H1 (cell line): ENCODE measurements around the gene PRODH2. TPM values are rescaled to one million over a fixed set of nuclear protein-coding genes. Genes with fewer than 3 reads are reported as not detected.

Experiments used
- CTCF ChIA-PET: fragments of 300-600 bp; sonication (Branson Sonifier 250); formaldehyde crosslinking; loops from one replicate; lab custom pipeline; 2021; ENCODE audit not compliant: partially characterized antibody; lab: Charles Lee
- POLR2A ChIA-PET: fragments of 300-600 bp; sonication (Branson Sonifier 250); formaldehyde crosslinking; loops from one replicate; lab custom pipeline; 2021; ENCODE audit warnings: inconsistent platforms; ENCODE audit not compliant: partially characterized antibody; lab: Charles Lee
- DNase-seq, 2 experiments: peaks; one replicate each; pipeline versions ENCODE4 v3.0.0 to v3.0.0-alpha.2; 2010 to 2022; ENCODE audit warnings: low spot score in 2 of 2, low read depth in 1 of 2, mixed read lengths in 1 of 2
- FAIRE-seq: peaks from 2 replicates; lab custom pipeline; 2011; peaks lifted over from hg19 to GRCh38; lab: Jason Lieb, UNC
- H2AFZ ChIP-seq: 2 replicates; pipeline ENCODE4 v1.8.1; 2012; ENCODE audit warnings: low read length, inconsistent platforms
- H2AK5ac ChIP-seq: 2 replicates; pipeline ENCODE4 v1.6.1; 2013; ENCODE audit warnings: low read depth, low read length
- H2BK120ac ChIP-seq: replicated peaks from 2 replicates; pipeline ENCODE3; 2013; ENCODE audit warnings: low read depth, low read length, inconsistent platforms
- H2BK12ac ChIP-seq: 2 replicates; pipeline ENCODE4 v1.6.1; 2013; ENCODE audit warnings: low read depth, low read length
- H2BK15ac ChIP-seq: 2 replicates; pipeline ENCODE4 v1.6.1; 2013; ENCODE audit warnings: low read length
- H2BK20ac ChIP-seq: 2 replicates; pipeline ENCODE4 v1.6.1; 2013; ENCODE audit warnings: low read length
- H2BK5ac ChIP-seq: 2 replicates; pipeline ENCODE4 v1.6.1; 2013; ENCODE audit warnings: low read depth, low read length
- H3K14ac ChIP-seq: 2 replicates; pipeline ENCODE4 v1.6.1; 2013; ENCODE audit warnings: inconsistent platforms; ENCODE audit not compliant: insufficient read length
- H3K18ac ChIP-seq: 2 replicates; pipeline ENCODE4 v1.6.1; 2013; ENCODE audit warnings: low read length; ENCODE audit errors: extremely low read depth
- H3K23ac ChIP-seq: 2 replicates; pipeline ENCODE4 v1.6.1; 2013; ENCODE audit warnings: inconsistent platforms; ENCODE audit not compliant: insufficient read length
- H3K23me2 ChIP-seq: 2 replicates; pipeline ENCODE4 v1.6.1; 2013; ENCODE audit warnings: low read depth, low read length
- H3K27ac ChIP-seq: 2 replicates; pipeline ENCODE4 v1.6.1; 2011; ENCODE audit warnings: low read depth, low read length, inconsistent platforms
- H3K27me3 ChIP-seq, 4 experiments: replicated peaks in 1 of 4; 1 replicate in 1 of 4; 2 replicates in 3 of 4; pipeline versions ENCODE4 v1.6.1 to v1.8.1; 2011 to 2013; ENCODE audit warnings: low read length in 3 of 4, mild to moderate bottlenecking in 3 of 4, inconsistent platforms in 2 of 4, mixed read lengths in 2 of 4, moderate library complexity in 1 of 4; ENCODE audit not compliant: control insufficient read depth in 3 of 4, insufficient read depth in 3 of 4; ENCODE audit errors: extremely low read depth in 1 of 4
- H3K36me3 ChIP-seq, 4 experiments: 2 replicates each; pipeline versions ENCODE4 v1.6.1 to v1.8.1; 2011 to 2013; ENCODE audit warnings: mild to moderate bottlenecking in 4 of 4, low read length in 3 of 4, moderate library complexity in 2 of 4, control low read depth in 1 of 4, inconsistent platforms in 1 of 4; ENCODE audit not compliant: insufficient read depth in 4 of 4, control insufficient read depth in 2 of 4
- H3K4ac ChIP-seq: replicated peaks from 2 replicates; pipeline ENCODE3; 2013; ENCODE audit warnings: low read length, low read depth, mixed read lengths, inconsistent platforms; ENCODE audit not compliant: insufficient read length
- H3K4me1 ChIP-seq, 4 experiments: replicated peaks in 1 of 4; 1 replicate in 1 of 4; 2 replicates in 3 of 4; pipeline versions ENCODE4 v1.6.1 to v1.8.1; 2011 to 2013; ENCODE audit warnings: low read length in 3 of 4, inconsistent platforms in 2 of 4, mixed read lengths in 1 of 4; ENCODE audit not compliant: insufficient read depth in 4 of 4, control insufficient read depth in 3 of 4
- H3K4me2 ChIP-seq, 2 experiments: 2 replicates each; pipeline versions ENCODE4 v1.6.1 to v1.8.1; 2011 to 2013; ENCODE audit warnings: low read depth in 2 of 2, low read length in 2 of 2, control low read depth in 1 of 2, inconsistent platforms in 1 of 2, mild to moderate bottlenecking in 1 of 2; ENCODE audit not compliant: insufficient read depth in 1 of 2
- H3K4me3 ChIP-seq, 4 experiments: fragments of 200-600, 300-600 bp in 1 of 4; sonication (generic), shearing (Covaris generic), sonication (Bioruptor Twin) in 1 of 4; 2 replicates each; pipeline versions ENCODE4 v1.5.1 to v1.8.1; 2011 to 2016; ENCODE audit warnings: low read length in 4 of 4, low read depth in 3 of 4, control low read depth in 2 of 4, inconsistent platforms in 2 of 4, mild to moderate bottlenecking in 2 of 4, mixed read lengths in 1 of 4, moderate library complexity in 1 of 4; ENCODE audit not compliant: insufficient read depth in 2 of 4; ENCODE audit errors: extremely low read depth in 1 of 4
- H3K56ac ChIP-seq: replicated peaks from 2 replicates; pipeline ENCODE3; 2013; ENCODE audit warnings: low read depth, mild to moderate bottlenecking, mixed read lengths, low read length, inconsistent platforms; ENCODE audit not compliant: insufficient read length
- H3K79me1 ChIP-seq: 2 replicates; pipeline ENCODE4 v1.6.1; 2013; ENCODE audit warnings: low read depth, low read length, control low read depth
- H3K79me2 ChIP-seq, 2 experiments: 2 replicates each; pipeline versions ENCODE4 v1.6.1 to v1.8.1; 2012 to 2013; ENCODE audit warnings: low read length in 2 of 2, mild to moderate bottlenecking in 2 of 2, inconsistent platforms in 1 of 2; ENCODE audit not compliant: insufficient read depth in 2 of 2, control insufficient read depth in 1 of 2
- H3K9ac ChIP-seq, 4 experiments: replicated peaks in 1 of 4; 1 replicate in 1 of 4; 2 replicates in 3 of 4; pipeline versions ENCODE4 v1.6.1 to v1.8.1; 2011 to 2013; ENCODE audit warnings: low read depth in 3 of 4, low read length in 3 of 4, control low read depth in 2 of 4, mild to moderate bottlenecking in 2 of 4, moderate library complexity in 2 of 4, inconsistent platforms in 1 of 4; ENCODE audit errors: extremely low read depth in 1 of 4
- H3K9me3 ChIP-seq, 2 experiments: 2 replicates each; pipeline versions ENCODE4 v1.6.1 to v1.8.1; 2012 to 2013; ENCODE audit warnings: mild to moderate bottlenecking in 2 of 2, moderate library complexity in 2 of 2, control low read depth in 1 of 2, inconsistent platforms in 1 of 2, low read depth in 1 of 2, low read length in 1 of 2, mixed read lengths in 1 of 2; ENCODE audit not compliant: insufficient read depth in 2 of 2
- H4K20me1 ChIP-seq, 2 experiments: replicated peaks in 1 of 2; 2 replicates each; pipeline versions ENCODE3 to v1.8.1; 2011 to 2013; ENCODE audit warnings: inconsistent platforms in 2 of 2, low read length in 2 of 2, mild to moderate bottlenecking in 1 of 2; ENCODE audit not compliant: insufficient read depth in 2 of 2, control insufficient read depth in 1 of 2
- H4K5ac ChIP-seq: 2 replicates; pipeline ENCODE4 v1.6.1; 2013; ENCODE audit warnings: low read length, low read depth, mixed read lengths, inconsistent platforms; ENCODE audit not compliant: insufficient read length
- H4K8ac ChIP-seq: 2 replicates; pipeline ENCODE4 v1.8.0; 2013; ENCODE audit warnings: mild to moderate bottlenecking, moderate library complexity, low read length, inconsistent platforms; ENCODE audit not compliant: insufficient read depth; ENCODE audit errors: extremely low read depth
- H4K91ac ChIP-seq: replicated peaks from 2 replicates; pipeline ENCODE3; 2013; ENCODE audit warnings: low read length, mixed read lengths, inconsistent platforms; ENCODE audit not compliant: insufficient read length
- BCL11A ChIP-seq, 2 experiments: IDR thresholded peaks; one replicate each; pipeline ENCODE4 v1.6.1; 2011; ENCODE audit warnings: low read depth in 2 of 2, low read length in 2 of 2, mild to moderate bottlenecking in 2 of 2
- EZH2 ChIP-seq: fragments of 200-600 bp; sonication (generic); IDR thresholded peaks from 2 replicates; pipeline ENCODE4 v1.7.1; 2012; ENCODE audit warnings: low read depth, mild to moderate bottlenecking, moderate library complexity, low read length, inconsistent platforms; ENCODE audit not compliant: severe bottlenecking
- HDAC2 ChIP-seq, 2 experiments: fragments of 300-600 bp in 1 of 2; sonication (generic) in 1 of 2; IDR thresholded peaks; 2 replicates each; pipeline ENCODE4 v1.6.1; 2011 to 2012; ENCODE audit warnings: low read depth in 2 of 2, low read length in 2 of 2, mild to moderate bottlenecking in 2 of 2, moderate library complexity in 2 of 2, borderline replicate concordance in 1 of 2, inconsistent platforms in 1 of 2
- HDAC6 ChIP-seq: IDR thresholded peaks from one replicate; pipeline ENCODE4 v1.7.1; 2012; ENCODE audit warnings: low read depth, mild to moderate bottlenecking, inconsistent platforms, low read length, moderate library complexity
- KDM5A ChIP-seq: fragments of 200-600 bp; IDR thresholded peaks from 2 replicates; pipeline ENCODE4 v1.7.1; 2012; ENCODE audit warnings: mild to moderate bottlenecking, low read length, inconsistent platforms, mixed read lengths
- POLR2AphosphoS5 ChIP-seq: IDR thresholded peaks from 2 replicates; pipeline ENCODE4 v1.6.1; 2011; ENCODE audit warnings: low read depth, low read length
- POU5F1 ChIP-seq: IDR thresholded peaks from 2 replicates; pipeline ENCODE4 v1.6.1; 2011; ENCODE audit warnings: low read depth, mild to moderate bottlenecking, low read length, moderate library complexity
- RNF2 ChIP-seq: fragments of 200-900, 300-1000 bp; sonication (generic); IDR thresholded peaks from 2 replicates; pipeline ENCODE4 v1.7.1; 2016; ENCODE audit warnings: borderline replicate concordance, low read depth, mild to moderate bottlenecking, antibody characterized with exemption, low read length; ENCODE audit not compliant: poor library complexity, severe bottlenecking; ENCODE audit errors: missing control alignments
- RXRA ChIP-seq: IDR thresholded peaks from 2 replicates; pipeline ENCODE4 v1.6.1; 2011; ENCODE audit warnings: low read depth, mild to moderate bottlenecking, low read length, moderate library complexity; ENCODE audit not compliant: insufficient read depth
- SIN3A ChIP-seq, 2 experiments: IDR thresholded peaks in 1 of 2; conservative IDR thresholded peaks in 1 of 2; 2 replicates each; pipeline ENCODE4 v1.6.1; 2011 to 2012; ENCODE audit warnings: low read length in 2 of 2, improper control_type of control experiment in 1 of 2, low read depth in 1 of 2, mild to moderate bottlenecking in 1 of 2
- SP4 ChIP-seq: IDR thresholded peaks from 2 replicates; pipeline ENCODE4 v1.6.1; 2012; ENCODE audit warnings: low read length, inconsistent platforms
- SRF ChIP-seq: IDR thresholded peaks from 2 replicates; pipeline ENCODE4 v1.6.1; 2011; ENCODE audit warnings: mild to moderate bottlenecking, low read depth, low read length, moderate library complexity
- TAF1 ChIP-seq: IDR thresholded peaks from 2 replicates; pipeline ENCODE4 v1.6.1; 2011; ENCODE audit warnings: mild to moderate bottlenecking, low read depth, low read length
- TEAD4 ChIP-seq: IDR thresholded peaks from 2 replicates; pipeline ENCODE4 v1.6.1; 2012; ENCODE audit warnings: low read depth, low read length, inconsistent platforms, mixed read lengths
- WGBS, 2 experiments: shearing (Covaris generic) in 1 of 2; methylation state at CpG; one replicate each; pipeline versions ENCODE4 v1.1.6 to v1.1.7; 2013 to 2015; ENCODE audit warnings: low lambda C conversion rate in 2 of 2, mixed read lengths in 2 of 2, inconsistent platforms in 1 of 2, low coverage in 1 of 2, missing lambda C conversion rate in 1 of 2; ENCODE audit not compliant: insufficient replicate concordance in 2 of 2, insufficient coverage in 1 of 2, insufficient read length in 1 of 2; ENCODE audit errors: extremely low coverage in 1 of 2, missing lambda C conversion rate in 1 of 2; 5-methylcytosine and 5-hydroxymethylcytosine counted together
- polyA plus RNA-seq, 7 experiments: library from polyadenylated mRNA; depleted of rRNA in 3 of 7; stranded (reverse) in 5 of 7; unstranded in 2 of 7; fragments of >200 nt in 5 of 7; fragments of 200-250 nt in 2 of 7; gene quantifications; 1 replicate in 5 of 7; 2 replicates in 1 of 7; 4 replicates in 1 of 7; pipeline versions ENCODE4 v1.2.1 to v1.2.3, GENCODE V29; 2011 to 2013; ENCODE audit warnings: missing spikeins in 2 of 7, mixed read lengths in 2 of 7
- total RNA-seq: library from RNA; stranded (reverse); fragmentation: NEBNext Ultra II Directional; extraction: Animal tissue kit (Norgen Biotek cat#: 25700); gene quantifications from 2 replicates; pipeline ENCODE4 v1.2.1, GENCODE V29; 2021

PRODH2 gene
- total and polyA plus RNA-seq, 2 of the 8 experiments (the other 6 are each of a cell fraction or from before 2014, with no cell fraction given): not detected

GRCh38 chr19:35750167-35750566 is 62.5 kb downstream of the PRODH2 start:
- H3K4me1 ChIP-seq: peaks cover 0 to 1% (median under 1%) of the 10 kb centered on the region in 4 experiments; a peak in 4 of 7 replicates
- H3K14ac ChIP-seq: no peak overlapping the region
- H3K4ac ChIP-seq: no peak overlapping the region
- H3K18ac ChIP-seq: no peak overlapping the region
- peaks cover 9% of the 10 kb centered on the region for H3K23me2 ChIP-seq
- H2BK12ac ChIP-seq: no peak overlapping the region
- H3K9me3 ChIP-seq: no peaks in the 10 kb centered on the region
- no peak for DNase-seq
- no peak overlapping the region; a peak in 1 of 4 replicates for H3K4me2 ChIP-seq
- no peak for FAIRE-seq
- WGBS, 2 experiments: 71% methylated on average over 5 of the region's 5 CpGs; no CpG with 5 or more reads in 1 of the 2 experiments
- ChIA-PET CTCF (interaction anchor here (1.1 kb wide), 1 partner anchor 10 kb away, joined by 4 read pairs; no protein-coding TSS in a partner anchor), POLR2A (no interaction called here)
- H2BK120ac ChIP-seq: no peak overlapping the region
- H2BK5ac ChIP-seq: no peak overlapping the region
- H3K9ac ChIP-seq: no peak overlapping the region
- H3K79me2 ChIP-seq: peaks cover 0 to 7% of the 10 kb centered on the region in 2 experiments; a peak in 1 of 4 replicates
- no peaks in the 10 kb centered on the region for H4K20me1 ChIP-seq
- no peaks in the 10 kb centered on the region for H3K36me3 ChIP-seq
- H3K23ac ChIP-seq: no peak overlapping the region
- H4K8ac ChIP-seq: no peak overlapping the region
- H3K27me3 ChIP-seq: peaks cover 0 to 2% (median under 1%) of the 10 kb centered on the region in 4 experiments; a peak in 2 of 7 replicates
- no peak overlapping the region for H2AFZ ChIP-seq
- no peak overlapping the region for H4K5ac ChIP-seq
- no peak overlapping the region for H2BK15ac ChIP-seq
- H2BK20ac ChIP-seq: no peak overlapping the region
- no peak overlapping the region for H3K56ac ChIP-seq
- no peak overlapping the region for H3K27ac ChIP-seq
- H3K79me1 ChIP-seq: no peaks in the 10 kb centered on the region; the same call in 1 of the 2 replicates
- no peak overlapping the region; the same call in 1 of the 2 replicates for H2AK5ac ChIP-seq
- H4K91ac ChIP-seq: no peak overlapping the region
- H3K4me3 ChIP-seq: no peak overlapping the region
- no peak for TF ChIP-seq TEAD4
- no peak for TF ChIP-seq SP4
- no peak for TF ChIP-seq HDAC2 (IDR thresholded peaks at IDR 0.05; ENCODE audit: borderline replicate concordance in 1 of 2, low read depth in 2 of 2, low read length in 2 of 2)
- TF ChIP-seq TAF1: no peak
- no peak for TF ChIP-seq SRF
- TF ChIP-seq SIN3A (conservative IDR thresholded peaks at IDR 0.05 in 1 of 2, IDR thresholded peaks at IDR 0.05 in 1 of 2; ENCODE audit: low read depth in 1 of 2, low read length in 2 of 2): no peak
- no peak for TF ChIP-seq BCL11A (IDR thresholded peaks at IDR 0.05; ENCODE audit: low read depth in 2 of 2, low read length in 2 of 2)
- no peak for TF ChIP-seq HDAC6
- TF ChIP-seq EZH2: no peak
- no peak for TF ChIP-seq POU5F1
- no peak for TF ChIP-seq POLR2AphosphoS5
- TF ChIP-seq KDM5A: no peak
- no peak for TF ChIP-seq RXRA
- no peak for TF ChIP-seq RNF2
